ENCODE results near the gene CCKAR.

CCKAR gene

GRCh38 chr4:26489101-26489985 is 941 bp downstream of the CCKAR start:
- no peak for TF ChIP-seq CTCF (IDR thresholded peaks at IDR 0.05; ENCODE audit: low read depth, low read length)
- no peak for DNase-seq (ENCODE audit: extremely low read depth, low read depth)

- DNase-seq (ENCODE audit: extremely low read depth, low read depth), result no peak
- TF ChIP-seq CTCF (IDR thresholded peaks at IDR 0.05; ENCODE audit: low read depth, low read length), result no peak
Observed at GRCh38 chr4:26485684-26486083, 4.6 kb downstream of the CCKAR start.

- TF ChIP-seq CTCF (IDR thresholded peaks at IDR 0.05; ENCODE audit: low read depth, low read length), result no peak
- no peak for DNase-seq (ENCODE audit: extremely low read depth, low read depth)
Observed at GRCh38 chr4:26484516-26484915, 5.8 kb downstream of the CCKAR start.

GRCh38 chr4:26484032-26484515 is 6.2 kb downstream of the CCKAR start:
- no peak for DNase-seq (ENCODE audit: extremely low read depth, low read depth)
- TF ChIP-seq CTCF (IDR thresholded peaks at IDR 0.05; ENCODE audit: low read depth, low read length), result no peak

GRCh38 chr4:26482508-26483462 is 7.5 kb downstream of the CCKAR start:
- TF ChIP-seq CTCF (IDR thresholded peaks at IDR 0.05; ENCODE audit: low read depth, low read length), result no peak

GRCh38 chr4:26478330-26478729 is 12.0 kb downstream of the CCKAR start:
- no peak for DNase-seq (ENCODE audit: extremely low read depth, low read depth)
- no peak for TF ChIP-seq CTCF (IDR thresholded peaks at IDR 0.05; ENCODE audit: low read depth, low read length)

More at GRCh38 chr4:26482508-26483462, 7.5 kb downstream of the CCKAR start:
- DNase-seq (ENCODE audit: extremely low read depth, low read depth), result no peak
